Measurements from ENCODE around the gene MPL. TPM values are rescaled to one million over a fixed set of nuclear protein-coding genes. Genes with fewer than 3 reads are reported as not detected.

The MPL gene
- total RNA-seq, 2 donors from 2014 or later: 0.39 TPM; not detected in 1

DNA sequence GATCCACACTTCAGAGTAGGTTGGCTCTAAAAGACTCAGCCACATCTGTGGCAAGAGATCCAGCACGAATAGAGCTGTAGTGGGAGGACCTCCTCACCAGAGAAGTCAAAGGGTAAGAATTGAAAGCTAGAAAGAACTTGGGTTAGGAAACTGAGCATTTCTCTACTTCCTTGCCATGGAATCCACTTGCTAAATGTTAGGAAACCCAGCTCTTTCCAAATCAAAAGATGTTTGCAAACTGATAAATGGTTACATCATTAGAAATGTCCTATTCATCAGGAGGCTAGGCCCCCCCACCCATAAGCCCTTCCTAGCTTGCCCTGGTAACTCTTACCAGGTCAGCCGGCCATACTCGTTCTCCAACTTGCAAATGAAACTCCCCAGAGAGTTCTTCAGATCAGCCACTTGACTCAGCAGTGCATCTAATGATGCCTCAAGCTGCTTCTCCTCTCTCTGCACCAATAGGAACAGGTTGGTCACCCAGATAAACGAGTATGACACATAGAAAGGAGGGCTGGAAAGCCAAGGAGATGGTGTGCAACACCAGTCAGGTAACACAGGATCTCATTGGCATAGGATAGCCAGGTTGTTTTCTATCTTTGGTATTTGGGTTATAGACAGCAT lies 50.5 kb downstream of the MPL start:
- no peak for DNase-seq (ENCODE audit: low spot score)
- Histone ChIP-seq H3K36me3 (peaks cover 45% of the 10 kb centered on the region), H3K4me1 (peaks cover 0 to 34% of the 10 kb centered on the region in 2 donors), H3K4me3 (no peak overlapping the region), H3K9me3 (no peaks in the 10 kb centered on the region), H3K27ac (no peak overlapping the region), H3K27me3 (no peaks in the 10 kb centered on the region)
- TF ChIP-seq, protein P1, sequence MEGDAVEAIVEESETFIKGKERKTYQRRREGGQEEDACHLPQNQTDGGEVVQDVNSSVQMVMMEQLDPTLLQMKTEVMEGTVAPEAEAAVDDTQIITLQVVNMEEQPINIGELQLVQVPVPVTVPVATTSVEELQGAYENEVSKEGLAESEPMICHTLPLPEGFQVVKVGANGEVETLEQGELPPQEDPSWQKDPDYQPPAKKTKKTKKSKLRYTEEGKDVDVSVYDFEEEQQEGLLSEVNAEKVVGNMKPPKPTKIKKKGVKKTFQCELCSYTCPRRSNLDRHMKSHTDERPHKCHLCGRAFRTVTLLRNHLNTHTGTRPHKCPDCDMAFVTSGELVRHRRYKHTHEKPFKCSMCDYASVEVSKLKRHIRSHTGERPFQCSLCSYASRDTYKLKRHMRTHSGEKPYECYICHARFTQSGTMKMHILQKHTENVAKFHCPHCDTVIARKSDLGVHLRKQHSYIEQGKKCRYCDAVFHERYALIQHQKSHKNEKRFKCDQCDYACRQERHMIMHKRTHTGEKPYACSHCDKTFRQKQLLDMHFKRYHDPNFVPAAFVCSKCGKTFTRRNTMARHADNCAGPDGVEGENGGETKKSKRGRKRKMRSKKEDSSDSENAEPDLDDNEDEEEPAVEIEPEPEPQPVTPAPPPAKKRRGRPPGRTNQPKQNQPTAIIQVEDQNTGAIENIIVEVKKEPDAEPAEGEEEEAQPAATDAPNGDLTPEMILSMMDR (IDR thresholded peaks at IDR 0.05): no peak

DNA sequence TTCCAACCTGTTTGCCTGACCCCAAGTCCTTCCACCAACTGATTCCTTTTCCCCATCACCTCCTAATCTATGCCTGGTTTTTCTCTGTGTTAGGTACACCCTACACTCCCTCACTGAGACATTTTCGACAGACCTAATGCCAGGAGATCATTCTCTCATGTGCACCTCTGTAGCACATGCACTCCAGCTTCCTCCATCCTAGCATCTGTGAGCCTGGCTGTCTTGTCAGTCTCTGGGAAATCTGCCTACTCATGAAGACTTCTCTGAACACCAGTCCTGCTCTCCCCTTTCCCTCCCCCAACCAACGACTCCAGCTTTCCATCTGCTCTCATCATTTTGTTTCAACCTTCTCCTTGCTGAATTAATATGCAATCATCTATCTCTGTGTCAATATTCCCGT lies 51.0 kb downstream of the MPL start:
- TF ChIP-seq, protein P1 (IDR thresholded peaks at IDR 0.05): no peak
- H3K9me3 ChIP-seq: no peaks in the 10 kb centered on the region
- DNase-seq (ENCODE audit: low spot score): no peak
- peaks cover 40% of the 10 kb centered on the region for H3K36me3 ChIP-seq
- H3K27ac ChIP-seq: peak overlapping the region in 1 of 2 donors; percentile 85
- peaks cover 0 to 28% of the 10 kb centered on the region in 2 donors for H3K4me1 ChIP-seq
- H3K4me3 ChIP-seq: peak overlapping the region; percentile 62 to 91
- H3K27me3 ChIP-seq: no peaks in the 10 kb centered on the region

DNA sequence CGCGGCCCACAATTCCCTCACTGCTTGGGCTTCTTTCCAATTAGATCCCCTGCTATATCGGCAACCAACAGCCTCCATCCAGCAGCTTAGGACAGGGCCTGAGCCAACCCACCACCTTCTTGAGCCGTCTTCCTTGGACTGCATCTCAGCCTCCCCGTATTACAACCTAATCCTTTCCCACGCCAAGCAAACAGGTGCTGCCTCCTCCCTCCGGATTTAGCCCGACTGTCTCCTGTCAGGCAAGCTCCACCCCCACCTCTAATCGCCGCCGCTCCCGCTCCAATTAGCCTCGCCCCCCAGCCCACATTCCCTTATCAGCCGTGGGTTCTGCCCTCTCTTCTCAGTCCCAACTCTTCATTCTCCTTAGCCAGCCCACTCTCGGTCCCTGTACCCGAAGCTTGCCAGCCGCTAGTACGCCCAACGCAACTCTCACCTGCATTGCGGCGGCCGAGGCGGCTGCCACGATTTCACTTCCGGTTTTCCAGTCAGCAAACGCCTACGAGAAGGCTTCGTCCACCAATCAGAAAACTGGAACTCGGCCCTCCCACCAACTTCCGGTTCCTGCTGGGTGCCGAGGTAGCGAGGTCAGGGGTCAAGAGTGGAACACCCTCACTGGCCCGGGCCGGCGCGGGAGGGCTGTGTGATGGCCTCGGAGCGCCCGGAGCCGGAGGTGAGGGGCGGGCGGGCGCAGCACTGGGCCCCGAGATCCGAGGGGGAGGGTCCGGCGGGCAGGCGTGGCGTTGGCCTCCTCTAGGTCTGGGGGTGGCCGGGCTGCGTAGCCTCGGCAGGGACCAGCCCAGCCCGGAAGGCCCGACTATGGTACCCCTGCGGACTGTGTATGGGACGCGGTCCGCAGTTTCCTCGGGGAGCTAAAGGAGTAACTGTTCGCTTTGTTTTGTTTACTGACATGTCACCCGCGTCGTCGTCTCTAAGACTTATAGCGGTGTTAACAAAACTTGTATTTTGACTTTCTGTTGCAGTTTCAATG lies 52.0 kb downstream of the MPL start, which contains the start of the genes MED8 and SZT2:
Gene MED8, minus strand, starts transcription at position 475 of the 988 bp plus-strand sequence. Its CDS starts 36 bp downstream, at position 439.
Gene SZT2, plus strand, starts transcription at position 574 of the 988 bp plus-strand sequence. Its CDS starts 70 bp downstream, at position 644.
- H3K36me3 ChIP-seq: peaks cover 30% of the 10 kb centered on the region
- no peaks in the 10 kb centered on the region for H3K9me3 ChIP-seq
- H3K4me3 ChIP-seq: peak within 1 kb of the TSS; percentile 62 to 91
- DNase-seq (ENCODE audit: low spot score): peak; percentile 98
- TF ChIP-seq, protein P1 (IDR thresholded peaks at IDR 0.05): no peak
- H3K4me1 ChIP-seq: peaks cover 0 to 27% of the 10 kb centered on the region in 2 donors
- no peaks in the 10 kb centered on the region for H3K27me3 ChIP-seq
- peak within 1 kb of the TSS; percentile 84 to 85 for H3K27ac ChIP-seq

DNA sequence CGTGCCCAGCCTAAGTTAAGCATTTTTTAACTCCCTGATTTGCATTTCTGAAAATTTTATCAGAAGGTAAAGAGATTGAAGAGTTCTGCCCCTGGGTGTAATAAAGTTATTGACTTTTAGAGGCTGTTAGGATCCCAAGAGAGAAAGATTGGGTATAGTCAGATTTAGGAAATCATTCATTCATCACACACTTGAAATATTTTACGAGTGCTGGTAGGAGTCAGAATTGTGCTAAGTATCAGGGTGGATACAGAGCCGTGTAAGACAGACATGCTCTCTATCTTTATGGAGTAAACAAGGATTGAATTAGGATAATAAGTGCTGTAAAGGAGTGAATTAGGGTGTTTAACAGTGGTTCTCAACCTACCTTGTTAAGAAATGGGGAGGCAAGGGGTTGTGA lies 55.1 kb downstream of the MPL start:
- Histone ChIP-seq H3K36me3 (peaks cover 5% of the 10 kb centered on the region), H3K4me3 (no peak overlapping the region), H3K9me3 (no peaks in the 10 kb centered on the region), H3K4me1 (peaks cover 0 to 25% of the 10 kb centered on the region in 2 donors), H3K27me3 (no peaks in the 10 kb centered on the region), H3K27ac (no peak overlapping the region)
- no peak for DNase-seq (ENCODE audit: low spot score)
- TF ChIP-seq, protein P1 (IDR thresholded peaks at IDR 0.05): no peak

DNA sequence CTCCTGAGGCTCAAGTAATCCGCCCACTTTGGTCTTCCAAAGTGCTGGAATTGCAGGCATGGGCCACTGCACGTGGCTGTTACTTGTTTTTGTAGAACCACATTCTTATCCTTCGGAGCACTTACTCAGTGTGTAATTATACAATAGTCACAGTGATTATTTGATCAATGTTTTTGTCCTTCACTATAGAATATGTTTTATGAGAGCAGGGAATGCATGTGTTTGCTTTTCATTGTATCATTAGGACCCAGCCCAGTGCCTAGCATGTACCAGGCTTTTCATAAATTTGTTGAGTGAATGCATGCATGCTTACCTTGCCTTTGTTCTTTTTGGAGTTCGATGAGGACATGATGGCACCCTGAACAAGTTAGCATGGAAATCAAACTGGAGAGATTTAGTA lies 57.9 kb downstream of the MPL start:
- no peak overlapping the region for H3K27ac ChIP-seq
- H3K36me3 ChIP-seq: peaks cover 5% of the 10 kb centered on the region
- no peak overlapping the region for H3K4me3 ChIP-seq
- DNase-seq (ENCODE audit: low spot score): no peak
- TF ChIP-seq, protein P1 (IDR thresholded peaks at IDR 0.05): no peak
- H3K9me3 ChIP-seq: no peaks in the 10 kb centered on the region
- no peaks in the 10 kb centered on the region for H3K27me3 ChIP-seq
- peaks cover 0 to 7% of the 10 kb centered on the region in 2 donors for H3K4me1 ChIP-seq

Measured in right atrium auricular region (tissue), 2 donors.